Suprapubic skin (tissue), 4 donors: ENCODE measurements around the gene ADGRB3. TPM values are rescaled to one million over a fixed set of nuclear protein-coding genes. Genes with fewer than 3 reads are reported as not detected.

ENCODE experiments used
- DNase-seq, 2 donors: peaks; one replicate each; pipeline ENCODE4 v3.0.0-alpha.2; 2019; ENCODE audit warnings: low spot score in 2 of 2
- H3K27ac ChIP-seq: fragments of 200-600 bp; sonication (generic); one replicate; pipeline ENCODE4 v1.5.1; 2019
- H3K27me3 ChIP-seq: fragments of 200-600 bp; sonication (generic); one replicate; pipeline ENCODE4 v1.5.1; 2019
- H3K36me3 ChIP-seq: fragments of 200-600 bp; sonication (generic); one replicate; pipeline ENCODE4 v1.5.1; 2019
- H3K4me1 ChIP-seq: fragments of 200-600 bp; sonication (generic); one replicate; pipeline ENCODE4 v1.5.1; 2019
- H3K4me3 ChIP-seq: fragments of 200-600 bp; sonication (generic); one replicate; pipeline ENCODE4 v1.5.1; 2019; ENCODE audit warnings: mild to moderate bottlenecking
- H3K9me3 ChIP-seq: fragments of 200-600 bp; sonication (generic); one replicate; pipeline ENCODE4 v1.5.1; 2019
- EP300 ChIP-seq: sonication (generic); formaldehyde crosslinking; IDR thresholded peaks from one replicate; pipeline ENCODE4 v1.6.1; 2017; ENCODE audit warnings: antibody characterized with exemption
- POLR2A ChIP-seq, 2 donors: fragments of 450-650 bp; IDR thresholded peaks; one replicate each; pipeline ENCODE4 v1.6.1; 2017; ENCODE audit warnings: antibody characterized with exemption in 2 of 2, mild to moderate bottlenecking in 2 of 2, moderate library complexity in 2 of 2
- POLR2AphosphoS5 ChIP-seq, 3 donors: sonication (generic); formaldehyde crosslinking; IDR thresholded peaks; one replicate each; pipeline ENCODE4 v1.6.1; 2017; ENCODE audit warnings: antibody characterized with exemption in 3 of 3
- WGBS: methylation state at CpG from one replicate; pipeline ENCODE4 v1.1.5; 2018; 5-methylcytosine and 5-hydroxymethylcytosine counted together
- total RNA-seq, 4 donors: library from RNA; depleted of rRNA; stranded (reverse); fragments of >200 nt; gene quantifications; one replicate each; pipeline ENCODE4 v1.1.0, GENCODE V29; 2016
- TF ChIP-seq, protein P1 (sequence below), 2 donors: fragments of 200-600 bp in 1 of 2; fragments of 450-650 bp in 1 of 2; sonication (generic) in 1 of 2; IDR thresholded peaks; one replicate each; pipeline ENCODE4 v1.5.1; 2016 to 2019; ENCODE audit warnings: antibody characterized with exemption in 2 of 2, mild to moderate bottlenecking in 1 of 2, moderate library complexity in 1 of 2

ADGRB3 gene
- total RNA-seq, 4 donors from 2014 or later = 0.42 to 2.2 (median 1.3) TPM

DNA sequence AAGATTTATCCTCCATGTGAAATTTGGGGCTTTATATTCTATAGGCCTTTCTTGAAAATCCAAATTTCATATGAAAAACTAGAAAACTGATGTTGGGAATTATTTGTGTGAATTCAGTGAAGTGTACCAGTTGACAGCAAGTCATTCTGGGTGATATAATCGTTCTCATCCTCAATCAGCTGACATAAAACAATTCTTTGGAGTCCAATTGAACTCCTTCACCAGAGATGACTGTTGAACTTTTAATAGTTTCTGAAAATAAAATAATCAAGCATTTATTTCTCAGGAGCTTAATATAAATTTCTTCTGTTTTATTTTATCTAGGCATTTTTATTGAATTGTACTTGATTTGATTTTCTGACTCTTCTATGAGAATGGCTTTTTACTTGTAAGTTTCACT is 92.6 kb downstream of the ADGRB3 start:
- no peaks in the 10 kb centered on the region for H3K9me3 ChIP-seq
- no peak for DNase-seq
- no peaks in the 10 kb centered on the region for H3K4me1 ChIP-seq
- no peaks in the 10 kb centered on the region for H3K27me3 ChIP-seq
- no peaks in the 10 kb centered on the region for H3K36me3 ChIP-seq
- H3K4me3 ChIP-seq = no peak overlapping the region
- no peak for TF ChIP-seq POLR2AphosphoS5 (IDR thresholded peaks at IDR 0.05)
- TF ChIP-seq POLR2A (IDR thresholded peaks at IDR 0.05) = no peak
- TF ChIP-seq, protein P1, sequence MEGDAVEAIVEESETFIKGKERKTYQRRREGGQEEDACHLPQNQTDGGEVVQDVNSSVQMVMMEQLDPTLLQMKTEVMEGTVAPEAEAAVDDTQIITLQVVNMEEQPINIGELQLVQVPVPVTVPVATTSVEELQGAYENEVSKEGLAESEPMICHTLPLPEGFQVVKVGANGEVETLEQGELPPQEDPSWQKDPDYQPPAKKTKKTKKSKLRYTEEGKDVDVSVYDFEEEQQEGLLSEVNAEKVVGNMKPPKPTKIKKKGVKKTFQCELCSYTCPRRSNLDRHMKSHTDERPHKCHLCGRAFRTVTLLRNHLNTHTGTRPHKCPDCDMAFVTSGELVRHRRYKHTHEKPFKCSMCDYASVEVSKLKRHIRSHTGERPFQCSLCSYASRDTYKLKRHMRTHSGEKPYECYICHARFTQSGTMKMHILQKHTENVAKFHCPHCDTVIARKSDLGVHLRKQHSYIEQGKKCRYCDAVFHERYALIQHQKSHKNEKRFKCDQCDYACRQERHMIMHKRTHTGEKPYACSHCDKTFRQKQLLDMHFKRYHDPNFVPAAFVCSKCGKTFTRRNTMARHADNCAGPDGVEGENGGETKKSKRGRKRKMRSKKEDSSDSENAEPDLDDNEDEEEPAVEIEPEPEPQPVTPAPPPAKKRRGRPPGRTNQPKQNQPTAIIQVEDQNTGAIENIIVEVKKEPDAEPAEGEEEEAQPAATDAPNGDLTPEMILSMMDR (IDR thresholded peaks at IDR 0.05) = no peak
- TF ChIP-seq EP300 = no peak
- no peak overlapping the region for H3K27ac ChIP-seq
- 39% methylated on average over 1 of the region's 1 CpG for WGBS

DNA sequence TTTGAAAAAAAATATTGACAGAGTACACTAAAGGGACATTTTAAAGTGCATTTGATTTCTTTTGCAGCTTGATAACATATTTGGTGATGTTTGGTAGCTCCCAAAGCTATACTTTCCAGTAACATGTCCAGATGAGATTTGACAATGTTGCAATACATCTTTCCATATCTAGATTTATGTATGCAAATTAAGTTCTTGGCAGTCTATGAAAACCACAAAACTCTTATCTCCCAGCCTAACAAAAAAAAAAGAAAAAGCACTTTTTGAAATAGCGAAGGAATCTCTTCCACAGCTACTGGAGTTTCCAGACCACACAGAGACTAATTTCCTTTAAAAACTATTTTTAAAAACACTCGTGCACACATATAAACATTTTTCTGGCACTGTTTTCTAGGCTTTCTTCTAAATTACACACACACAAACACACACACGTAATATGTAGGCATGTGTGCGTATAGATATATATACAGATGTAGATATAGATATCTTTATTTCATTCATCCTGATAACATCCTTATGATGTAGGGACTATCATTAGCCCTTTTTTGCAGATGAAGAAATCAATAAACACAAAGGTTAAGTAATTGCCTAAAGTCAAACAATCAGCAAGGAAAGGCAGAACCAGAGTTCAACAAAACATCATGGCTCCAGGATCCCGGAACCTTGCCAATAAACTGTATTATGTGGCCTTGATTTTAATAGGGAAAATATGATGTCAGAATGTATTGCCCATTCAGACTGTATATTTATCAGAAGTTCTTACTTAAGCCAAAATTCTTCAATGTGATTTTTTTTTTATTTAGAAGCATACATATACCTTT is 93.3 kb downstream of the ADGRB3 start:
- TF ChIP-seq EP300 = no peak
- TF ChIP-seq POLR2AphosphoS5 (IDR thresholded peaks at IDR 0.05) = no peak
- no peak for TF ChIP-seq POLR2A (IDR thresholded peaks at IDR 0.05)
- TF ChIP-seq, protein P1 (IDR thresholded peaks at IDR 0.05) = no peak
- Histone ChIP-seq H3K4me3 (no peak overlapping the region), H3K27ac (no peak overlapping the region), H3K4me1 (no peaks in the 10 kb centered on the region), H3K27me3 (no peaks in the 10 kb centered on the region), H3K9me3 (no peaks in the 10 kb centered on the region), H3K36me3 (no peaks in the 10 kb centered on the region)
- DNase-seq = no peak
- 39% methylated on average over 5 of the region's 5 CpGs for WGBS

DNA sequence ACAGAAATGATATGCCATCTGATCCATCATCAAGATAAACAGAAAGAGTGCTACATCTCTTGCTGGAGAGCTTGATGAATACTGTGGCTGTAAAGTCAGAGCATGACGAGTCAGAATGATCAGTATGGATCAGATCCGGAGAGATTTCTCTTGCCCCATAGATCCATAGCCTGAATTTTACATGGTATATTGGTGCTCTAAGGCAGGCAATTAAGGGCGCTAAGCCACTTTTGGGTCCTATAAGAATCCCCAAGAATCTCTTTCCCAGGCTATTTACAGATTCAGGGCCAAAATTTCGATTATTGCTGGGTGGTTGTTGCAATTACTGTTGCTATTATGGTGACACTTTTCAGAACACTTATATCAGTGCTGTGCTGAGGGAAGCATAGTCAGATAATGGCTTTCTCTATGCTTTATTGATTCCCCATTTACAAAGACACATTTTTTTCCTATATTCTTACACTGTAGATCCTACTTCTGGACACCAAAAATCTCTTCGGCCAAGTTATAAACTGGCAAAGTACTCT is 94.4 kb downstream of the ADGRB3 start:
- no peak for TF ChIP-seq EP300
- TF ChIP-seq, protein P1 (IDR thresholded peaks at IDR 0.05) = no peak
- no peak for TF ChIP-seq POLR2A (IDR thresholded peaks at IDR 0.05)
- TF ChIP-seq POLR2AphosphoS5 (IDR thresholded peaks at IDR 0.05) = no peak
- H3K4me1 ChIP-seq = no peaks in the 10 kb centered on the region
- no peaks in the 10 kb centered on the region for H3K9me3 ChIP-seq
- no peak overlapping the region for H3K27ac ChIP-seq
- no peaks in the 10 kb centered on the region for H3K27me3 ChIP-seq
- no peak overlapping the region for H3K4me3 ChIP-seq
- DNase-seq = no peak
- WGBS = 83% methylated on average over 5 of the region's 5 CpGs
- no peaks in the 10 kb centered on the region for H3K36me3 ChIP-seq

DNA sequence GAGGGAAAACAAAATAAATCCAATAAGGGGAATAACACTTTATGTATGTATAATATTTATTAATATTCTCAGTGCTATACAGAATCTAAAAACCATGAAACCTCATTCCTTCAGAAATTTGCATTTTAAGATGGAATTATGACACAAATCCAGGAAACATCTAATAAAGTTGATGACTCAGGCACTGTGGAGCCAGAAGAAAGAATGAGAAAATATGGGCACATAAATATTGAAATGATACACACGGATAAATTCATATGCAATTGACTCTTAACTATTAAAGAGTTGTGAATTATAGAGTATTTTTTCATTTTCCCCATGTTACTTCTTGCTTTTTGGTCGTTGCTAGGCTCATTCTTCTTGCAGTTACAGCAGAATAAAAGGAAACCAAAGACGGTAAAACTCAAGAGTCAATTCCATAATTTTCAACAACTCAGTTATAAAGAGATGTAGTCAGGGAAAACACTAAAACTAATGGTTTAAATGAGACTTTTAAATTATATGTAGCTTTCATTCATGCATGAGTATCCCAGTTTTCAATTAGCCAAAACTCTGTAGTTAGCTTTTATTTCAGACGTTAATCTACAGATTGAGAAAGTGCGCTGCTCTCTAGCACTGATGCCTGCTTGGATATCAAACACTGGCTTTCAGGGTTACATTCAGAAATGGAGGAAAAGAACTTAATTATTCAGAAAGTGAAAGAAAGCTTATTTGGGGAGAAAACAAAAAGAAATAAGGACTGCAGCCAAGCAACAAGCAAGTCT is 95.4 kb downstream of the ADGRB3 start:
- no peaks in the 10 kb centered on the region for H3K27me3 ChIP-seq
- no peak overlapping the region for H3K27ac ChIP-seq
- H3K9me3 ChIP-seq = no peaks in the 10 kb centered on the region
- H3K4me3 ChIP-seq = no peak overlapping the region
- H3K36me3 ChIP-seq = no peaks in the 10 kb centered on the region
- no peak for TF ChIP-seq POLR2A (IDR thresholded peaks at IDR 0.05)
- TF ChIP-seq, protein P1 (IDR thresholded peaks at IDR 0.05) = no peak
- no peak for TF ChIP-seq POLR2AphosphoS5 (IDR thresholded peaks at IDR 0.05)
- TF ChIP-seq EP300 = no peak
- 61% methylated on average over 5 of the region's 5 CpGs for WGBS
- no peaks in the 10 kb centered on the region for H3K4me1 ChIP-seq
- no peak for DNase-seq

DNA sequence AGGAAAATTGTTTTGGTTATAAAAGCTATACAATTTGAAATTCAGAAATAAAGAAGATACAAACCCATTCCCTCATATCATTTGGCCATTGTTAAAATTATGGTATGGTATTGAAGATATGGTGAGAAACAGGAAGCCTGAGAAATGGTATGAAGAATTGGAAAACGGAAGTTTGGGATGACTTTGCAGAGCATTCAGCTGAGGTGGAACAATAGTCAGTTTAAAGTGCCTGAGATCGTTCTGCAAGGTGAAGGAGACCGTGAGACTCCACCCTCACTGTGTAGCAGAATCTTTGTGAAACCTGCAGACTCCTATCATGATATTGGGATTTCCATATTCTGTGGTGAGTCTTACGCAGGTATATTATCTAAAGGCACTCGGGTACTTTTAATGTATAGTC is 97.3 kb downstream of the ADGRB3 start:
- no peak overlapping the region for H3K27ac ChIP-seq
- TF ChIP-seq EP300 (no peak), POLR2A (IDR thresholded peaks at IDR 0.05) (no peak), POLR2AphosphoS5 (IDR thresholded peaks at IDR 0.05) (no peak)
- TF ChIP-seq, protein P1 (IDR thresholded peaks at IDR 0.05) = no peak
- 84% methylated on average over 5 of the region's 5 CpGs for WGBS
- H3K9me3 ChIP-seq = no peaks in the 10 kb centered on the region
- no peak overlapping the region for H3K4me3 ChIP-seq
- H3K36me3 ChIP-seq = no peaks in the 10 kb centered on the region
- DNase-seq = no peak
- no peaks in the 10 kb centered on the region for H3K4me1 ChIP-seq
- H3K27me3 ChIP-seq = no peaks in the 10 kb centered on the region
